GM23338 (cell line): ENCODE results near the gene KRT84.

Experiments used
- CTCF ChIP-seq, 2 experiments: fragments of 200-600 bp in 1 of 2; sonication (generic) in 1 of 2; conservative IDR thresholded peaks; 2 replicates each; pipeline versions ENCODE4 v1.5.1 to v1.6.1; 2016 to 2017; ENCODE audit warnings: antibody characterized with exemption in 2 of 2, low read depth in 2 of 2, mild to moderate bottlenecking in 2 of 2, moderate library complexity in 1 of 2
- EZH2phosphoT487 ChIP-seq: fragments of 200-600 bp; sonication (generic); IDR thresholded peaks from one replicate; pipeline ENCODE4 v1.8.1; 2018; ENCODE audit warnings: antibody characterized with exemption; ENCODE audit not compliant: unreplicated experiment
- POLR2AphosphoS5 ChIP-seq: IDR thresholded peaks from 2 replicates; pipeline ENCODE4 v1.6.1; 2016; ENCODE audit warnings: antibody characterized with exemption, low read depth
- REST ChIP-seq: IDR thresholded peaks from one replicate; pipeline ENCODE4 v1.6.1; 2018; ENCODE audit warnings: antibody characterized with exemption; ENCODE audit not compliant: unreplicated experiment

GRCh38 chr12:52347551-52348510 lies 37.6 kb downstream of the KRT84 start:
- TF ChIP-seq CTCF (conservative IDR thresholded peaks at IDR 0.05; ENCODE audit: low read depth in 2 of 2): no peak
- TF ChIP-seq POLR2AphosphoS5: no peak
- no peak for TF ChIP-seq REST
- no peak for TF ChIP-seq EZH2phosphoT487
